GM12891 (cell line): Measurements from ENCODE around the gene KLB.
A peak's percentile ranks its signal among the peaks of the same experiment; 100 is the strongest.

Experiments
- DNase-seq: peaks from one replicate; pipeline ENCODE4 v3.0.0; 2011; ENCODE audit warnings: low spot score; ENCODE audit not compliant: insufficient read length
- FAIRE-seq: peaks from 2 replicates; lab custom pipeline; 2011; peaks lifted over from hg19 to GRCh38; lab: Jason Lieb, UNC
- PAX5 ChIP-seq: IDR thresholded peaks from 2 replicates; pipeline ENCODE4 v1.6.1; 2011; ENCODE audit warnings: low read length, moderate library complexity, mild to moderate bottlenecking; ENCODE audit not compliant: insufficient read depth, severe bottlenecking
- POLR2A ChIP-seq: IDR thresholded peaks from 2 replicates; pipeline ENCODE4 v1.6.1; 2011; ENCODE audit warnings: low read depth, low read length, control low read depth
- POLR2AphosphoS5 ChIP-seq: IDR thresholded peaks from 2 replicates; pipeline ENCODE4 v1.6.1; 2011; ENCODE audit warnings: low read depth, low read length, control low read depth
- POU2F2 ChIP-seq: IDR thresholded peaks from 2 replicates; pipeline ENCODE4 v1.6.1; 2011; ENCODE audit warnings: low read depth, mild to moderate bottlenecking, control low read depth, low read length, moderate library complexity
- SPI1 ChIP-seq: IDR thresholded peaks from 2 replicates; pipeline ENCODE4 v1.6.1; 2011; ENCODE audit warnings: low read depth, low read length, control low read depth
- TAF1 ChIP-seq: IDR thresholded peaks from 2 replicates; pipeline ENCODE4 v1.6.1; 2011; ENCODE audit warnings: low read depth, low read length, control low read depth

The KLB gene

GRCh38 chr4:39464886-39465501 is 58.3 kb downstream of the KLB start:
- DNase-seq = no peak
- TF ChIP-seq TAF1 (no peak), POLR2A (no peak), POU2F2 (no peak), POLR2AphosphoS5 (no peak), SPI1 (no peak), PAX5 (no peak)
- FAIRE-seq = peak; percentile 35

- no peak for DNase-seq
- no peak for FAIRE-seq
- no peak for TF ChIP-seq POLR2A
- TF ChIP-seq PAX5 = no peak
- TF ChIP-seq TAF1 = no peak
- TF ChIP-seq POLR2AphosphoS5 = no peak
- TF ChIP-seq POU2F2 = no peak
- no peak for TF ChIP-seq SPI1
These were observed 60.0 kb downstream of the KLB start for GRCh38 chr4:39466747-39467146.

DNA sequence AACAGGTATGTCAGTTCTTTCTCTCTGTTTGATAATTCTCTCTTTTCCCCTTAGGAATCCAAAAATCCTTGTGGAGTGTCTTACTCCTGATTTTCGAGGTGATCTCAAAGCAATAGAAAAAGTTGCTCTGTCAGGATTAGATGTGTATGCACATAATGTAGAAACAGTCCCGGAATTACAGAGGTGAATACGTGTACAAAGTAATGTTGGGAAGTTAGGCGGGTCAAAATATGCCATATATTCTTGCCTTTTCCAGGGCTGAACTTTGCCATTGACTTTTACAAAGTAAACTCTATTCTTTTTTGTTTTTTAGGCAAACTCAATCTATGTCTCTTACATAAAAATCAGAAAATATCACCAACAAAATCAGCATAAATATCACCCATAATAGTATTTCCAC is 60.7 kb downstream of the KLB start:
- FAIRE-seq = no peak
- no peak for DNase-seq
- TF ChIP-seq POLR2A (no peak), SPI1 (no peak), POU2F2 (no peak), PAX5 (no peak), POLR2AphosphoS5 (no peak), TAF1 (no peak)

DNA sequence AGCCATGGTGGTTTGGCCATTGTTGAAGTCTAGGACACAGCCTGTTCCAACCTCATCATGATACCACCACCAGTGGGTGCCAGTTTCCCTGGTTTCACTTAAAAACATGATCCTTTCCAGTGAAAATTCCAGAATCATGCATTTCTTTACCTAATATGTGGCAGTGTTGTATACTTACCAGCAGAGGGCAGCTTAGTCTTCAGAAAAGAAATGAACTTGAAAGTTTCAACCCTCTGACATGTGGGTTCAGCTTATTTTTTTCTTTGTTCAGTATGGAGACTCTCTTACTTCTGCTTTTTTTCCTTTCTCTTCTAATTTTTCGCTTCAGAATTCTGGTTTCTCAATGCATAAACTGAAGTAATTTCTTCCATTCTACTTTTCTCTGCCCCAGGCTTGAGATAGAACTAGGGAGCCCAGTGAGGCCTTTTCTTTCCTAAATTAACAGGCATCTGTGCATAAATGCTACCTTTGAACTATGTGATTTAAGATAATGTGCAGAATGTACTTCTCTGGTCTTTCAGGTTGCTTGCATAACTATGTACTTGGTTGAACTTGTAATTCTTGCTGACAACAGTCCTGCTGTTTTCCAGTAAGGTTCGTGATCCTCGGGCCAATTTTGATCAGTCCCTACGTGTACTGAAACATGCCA is 62.8 kb downstream of the KLB start:
- DNase-seq = peak; percentile 15
- peak; percentile 89 for FAIRE-seq
- TF ChIP-seq SPI1 = no peak
- no peak for TF ChIP-seq POLR2AphosphoS5
- no peak for TF ChIP-seq PAX5
- no peak for TF ChIP-seq POU2F2
- no peak for TF ChIP-seq TAF1
- TF ChIP-seq POLR2A = no peak

DNA sequence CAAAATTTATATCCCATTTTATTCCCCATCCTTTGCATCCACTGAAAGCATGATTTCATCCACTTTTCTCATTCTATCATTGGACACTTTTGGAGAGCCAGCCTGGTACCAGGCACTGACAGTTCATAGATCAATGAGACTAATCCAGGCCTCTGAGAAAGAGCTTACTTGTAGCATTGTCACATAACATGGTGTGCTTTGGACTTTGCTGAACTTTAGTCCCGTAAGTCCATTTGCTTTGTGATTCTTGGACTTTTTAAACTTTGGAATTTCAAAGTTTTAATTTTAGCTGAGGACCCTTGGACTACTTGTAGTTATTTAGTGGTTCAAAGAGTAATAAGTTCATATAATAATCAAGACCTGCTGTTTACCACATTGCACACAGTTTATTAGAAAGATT is 63.7 kb downstream of the KLB start:
- DNase-seq (no peak), FAIRE-seq (peak; percentile 75)
- no peak for TF ChIP-seq PAX5
- no peak for TF ChIP-seq TAF1

- DNase-seq = no peak
- FAIRE-seq = no peak
- no peak for TF ChIP-seq TAF1
- TF ChIP-seq POU2F2 = no peak
- TF ChIP-seq SPI1 = no peak
These were observed 65.7 kb downstream of the KLB start for GRCh38 chr4:39472396-39472795.

DNA sequence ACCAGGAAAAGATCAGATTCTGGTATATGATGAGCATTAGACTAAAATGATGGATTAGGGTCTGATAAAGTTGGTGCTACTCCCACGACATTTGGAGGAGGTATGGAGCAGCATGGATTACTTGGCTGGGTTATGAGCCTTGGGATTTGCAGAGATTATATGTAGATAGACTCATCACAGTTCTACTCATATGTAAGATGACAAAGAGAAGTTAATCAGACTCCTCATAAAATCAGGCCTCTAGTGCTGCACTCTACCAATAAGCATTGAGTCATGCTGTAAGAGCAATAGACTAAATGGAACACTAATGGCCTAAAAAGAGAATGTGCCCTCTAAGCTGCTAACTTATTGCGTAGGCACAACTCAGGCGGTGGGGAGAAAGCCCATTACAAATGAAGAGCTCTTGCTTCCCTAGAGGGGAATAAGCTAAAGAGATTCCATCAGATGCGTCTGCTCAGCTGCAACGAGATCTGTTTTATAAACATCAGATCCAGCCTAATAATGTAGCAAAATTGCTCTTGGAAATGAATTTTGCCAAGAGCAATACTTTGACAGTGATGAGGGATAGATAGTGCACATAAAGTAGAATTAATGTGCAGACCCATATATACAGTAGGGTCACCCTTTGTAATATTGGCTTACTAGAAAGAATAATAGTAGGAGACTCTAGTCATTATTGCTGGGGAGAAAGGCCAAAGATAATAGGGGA is 69.6 kb downstream of the KLB start:
- TF ChIP-seq SPI1 (no peak), TAF1 (no peak), POU2F2 (no peak), PAX5 (no peak), POLR2AphosphoS5 (no peak), POLR2A (no peak)
- no peak for FAIRE-seq
- DNase-seq = no peak

DNA sequence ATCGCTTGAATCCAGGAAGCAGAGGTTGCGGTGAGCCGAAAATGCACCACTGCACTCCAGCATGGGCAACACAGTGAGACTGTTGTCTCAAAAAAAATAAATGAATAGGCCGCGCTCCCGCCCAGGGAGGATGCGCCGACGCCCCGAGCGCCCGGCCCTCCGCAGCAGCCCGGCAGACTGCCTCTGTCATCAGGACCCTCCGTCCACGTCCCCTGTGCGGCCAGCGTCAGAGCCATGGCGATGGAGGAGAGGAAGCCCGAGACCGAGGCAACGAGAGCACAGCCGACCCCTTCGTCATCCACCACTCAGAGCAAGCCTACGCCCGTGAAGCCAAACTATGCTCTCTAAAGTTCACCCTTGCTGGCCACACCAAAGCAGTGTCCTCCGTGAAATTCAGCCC is 73.5 kb downstream of the KLB start:
- TF ChIP-seq POU2F2 (no peak), POLR2AphosphoS5 (no peak), SPI1 (no peak), TAF1 (no peak), PAX5 (no peak), POLR2A (no peak)
- DNase-seq (no peak), FAIRE-seq (no peak)

DNA sequence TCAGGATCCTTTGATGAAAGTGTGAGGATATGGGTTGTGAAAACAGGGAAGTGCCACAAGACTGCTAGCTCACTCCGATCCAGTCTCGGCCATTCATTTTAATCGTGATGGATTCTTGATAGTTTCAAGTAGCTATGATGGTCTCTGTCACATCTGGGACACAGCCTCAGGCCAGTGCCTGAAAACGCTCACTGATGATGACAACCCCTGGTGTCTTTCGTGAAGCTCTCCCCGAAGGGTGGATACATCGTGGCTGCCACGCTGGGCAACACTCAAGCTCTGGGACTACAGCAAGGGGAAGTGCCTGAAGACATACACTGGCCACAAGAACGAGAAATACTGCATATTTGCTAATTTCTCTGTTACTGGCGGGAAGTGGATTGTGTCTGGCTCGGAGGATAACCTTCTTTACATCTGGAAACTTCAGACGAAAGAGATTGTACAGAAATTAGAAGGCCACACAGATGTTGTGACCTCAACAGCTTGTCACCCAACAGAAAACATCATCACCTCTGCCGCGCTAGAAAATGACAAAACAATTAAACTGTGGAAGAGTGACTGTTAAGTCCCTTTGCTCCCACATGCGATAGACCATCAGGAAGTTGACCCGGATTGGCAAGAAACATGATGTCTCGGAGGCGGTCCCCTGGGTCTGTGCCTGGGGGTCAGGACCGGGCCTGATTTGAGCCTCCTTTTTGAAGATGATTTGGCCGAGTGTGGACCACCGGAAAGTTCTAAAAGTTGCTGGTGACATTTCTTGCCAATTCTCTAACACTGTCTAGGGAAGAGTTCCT is 74.4 kb downstream of the KLB start:
- TF ChIP-seq PAX5 (no peak), POLR2A (no peak), TAF1 (no peak), POLR2AphosphoS5 (no peak), POU2F2 (no peak)

More for the DNA sequence above, 74.4 kb downstream of the KLB start:
- no peak for DNase-seq
- FAIRE-seq = no peak
